ENCODE results near the gene LPAR6.

Gene LPAR6

DNA sequence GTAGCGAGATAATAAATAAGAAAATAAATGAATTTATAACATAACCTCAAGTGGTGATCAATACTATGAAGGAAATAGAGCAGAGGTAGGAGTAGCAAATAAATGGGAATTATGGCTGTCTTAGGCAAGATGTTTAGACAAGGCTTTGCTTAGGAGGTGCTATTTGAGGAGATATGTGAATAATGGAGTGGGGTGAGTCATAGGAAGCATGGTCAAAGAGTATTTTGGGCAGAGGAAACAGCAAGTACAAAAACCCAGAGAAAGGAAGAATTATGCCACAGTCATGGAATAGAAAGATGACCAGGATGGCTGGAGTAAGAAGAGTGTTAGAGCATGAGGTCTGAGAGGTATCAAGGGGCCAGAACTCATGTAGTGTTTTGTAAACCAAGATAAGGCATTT is 33.6 kb upstream of the LPAR6 start:
- H3K27me3 ChIP-seq (ENCODE audit: insufficient read depth, insufficient read length) = no peaks in the 10 kb centered on the region
- H3K9me3 ChIP-seq (ENCODE audit: insufficient read depth, low read length) = no peaks in the 10 kb centered on the region
- no peak overlapping the region for H3K9ac ChIP-seq (ENCODE audit: insufficient read length, low read depth)
- no peak for TF ChIP-seq ZNF274 (IDR thresholded peaks at IDR 0.05; ENCODE audit: low read depth, low read length)
- no peak for DNase-seq (ENCODE audit: low read depth, low spot score)
- no peaks in the 10 kb centered on the region for H3K4me1 ChIP-seq (ENCODE audit: insufficient read depth, insufficient read length)
- no peak overlapping the region for H3K4me3 ChIP-seq (ENCODE audit: insufficient read length, low read depth)
- H3K36me3 ChIP-seq (ENCODE audit: insufficient read depth, insufficient read length, low read length) = no peaks in the 10 kb centered on the region

GRCh38 chr13:48443442-48444208 is 30.7 kb upstream of the LPAR6 start:
- no peaks in the 10 kb centered on the region for H3K27me3 ChIP-seq (ENCODE audit: insufficient read depth, insufficient read length)
- no peak overlapping the region for H3K4me3 ChIP-seq (ENCODE audit: insufficient read length, low read depth)
- no peak for TF ChIP-seq YY1 (IDR thresholded peaks at IDR 0.05; ENCODE audit: insufficient read depth, insufficient read length)
- TF ChIP-seq SUZ12 (IDR thresholded peaks at IDR 0.05; ENCODE audit: extremely low read depth, insufficient read depth, insufficient read length) = no peak
- no peak for TF ChIP-seq ZNF274 (IDR thresholded peaks at IDR 0.05; ENCODE audit: low read depth, low read length)
- no peaks in the 10 kb centered on the region for H3K9me3 ChIP-seq (ENCODE audit: insufficient read depth, low read length)
- no peaks in the 10 kb centered on the region for H3K36me3 ChIP-seq (ENCODE audit: insufficient read depth, insufficient read length, low read length)
- no peak overlapping the region for H3K9ac ChIP-seq (ENCODE audit: insufficient read length, low read depth)
- DNase-seq (ENCODE audit: low read depth, low spot score) = no peak
- no peaks in the 10 kb centered on the region for H3K4me1 ChIP-seq (ENCODE audit: insufficient read depth, insufficient read length)

GRCh38 chr13:48437371-48437770 is 24.5 kb upstream of the LPAR6 start:
- DNase-seq (ENCODE audit: low read depth, low spot score) = no peak
- Histone ChIP-seq H3K9ac (ENCODE audit: insufficient read length, low read depth) (no peak overlapping the region), H3K4me1 (ENCODE audit: insufficient read depth, insufficient read length) (no peaks in the 10 kb centered on the region), H3K4me3 (ENCODE audit: insufficient read length, low read depth) (no peak overlapping the region), H3K27me3 (ENCODE audit: insufficient read depth, insufficient read length) (no peaks in the 10 kb centered on the region), H3K9me3 (ENCODE audit: insufficient read depth, low read length) (no peaks in the 10 kb centered on the region), H3K36me3 (ENCODE audit: insufficient read depth, insufficient read length, low read length) (no peaks in the 10 kb centered on the region)
- no peak for TF ChIP-seq YY1 (IDR thresholded peaks at IDR 0.05; ENCODE audit: insufficient read depth, insufficient read length)
- TF ChIP-seq SUZ12 (IDR thresholded peaks at IDR 0.05; ENCODE audit: extremely low read depth, insufficient read depth, insufficient read length) = no peak
- no peak for TF ChIP-seq ZNF274 (IDR thresholded peaks at IDR 0.05; ENCODE audit: low read depth, low read length)

DNA sequence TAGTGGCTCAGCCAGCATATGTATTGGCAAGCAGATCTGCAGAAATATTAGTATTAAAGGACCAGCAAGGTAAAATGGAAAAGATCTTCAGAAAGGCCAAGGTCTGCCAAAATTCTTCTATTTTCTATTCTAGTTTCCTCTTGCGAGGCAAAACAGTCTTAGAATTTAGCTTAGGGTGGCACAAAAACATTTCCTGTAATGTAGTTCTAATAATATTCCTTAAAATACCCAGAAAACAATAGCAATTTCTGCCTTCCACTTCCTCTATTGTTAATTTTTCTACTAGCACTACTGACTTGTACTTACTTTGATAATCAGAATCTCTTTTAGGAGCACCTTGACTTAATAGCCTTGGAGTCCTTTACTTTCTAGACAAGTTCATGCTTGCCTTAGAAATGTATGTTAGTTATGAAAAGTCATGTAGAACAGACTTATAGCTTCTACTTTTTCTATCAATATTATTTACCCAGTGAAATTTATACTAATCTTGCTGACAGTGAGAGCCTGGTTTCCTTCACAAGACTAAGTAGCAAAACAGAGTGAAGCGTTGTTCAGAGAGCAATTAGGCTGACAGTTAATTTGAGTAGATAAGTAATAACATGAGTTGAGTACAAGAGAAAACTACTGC is 23.9 kb upstream of the LPAR6 start:
- H3K9ac ChIP-seq (ENCODE audit: insufficient read length, low read depth) = no peak overlapping the region
- DNase-seq (ENCODE audit: low read depth, low spot score) = no peak
- H3K27me3 ChIP-seq (ENCODE audit: insufficient read depth, insufficient read length) = no peaks in the 10 kb centered on the region
- H3K4me3 ChIP-seq (ENCODE audit: insufficient read length, low read depth) = no peak overlapping the region
- H3K36me3 ChIP-seq (ENCODE audit: insufficient read depth, insufficient read length, low read length) = no peaks in the 10 kb centered on the region
- H3K9me3 ChIP-seq (ENCODE audit: insufficient read depth, low read length) = no peaks in the 10 kb centered on the region
- TF ChIP-seq YY1 (IDR thresholded peaks at IDR 0.05; ENCODE audit: insufficient read depth, insufficient read length) (no peak), ZNF274 (IDR thresholded peaks at IDR 0.05; ENCODE audit: low read depth, low read length) (no peak), SUZ12 (IDR thresholded peaks at IDR 0.05; ENCODE audit: extremely low read depth, insufficient read depth, insufficient read length) (no peak)
- H3K4me1 ChIP-seq (ENCODE audit: insufficient read depth, insufficient read length) = no peaks in the 10 kb centered on the region

- TF ChIP-seq YY1 (IDR thresholded peaks at IDR 0.05; ENCODE audit: insufficient read depth, insufficient read length) = no peak
- TF ChIP-seq SUZ12 (IDR thresholded peaks at IDR 0.05; ENCODE audit: extremely low read depth, insufficient read depth, insufficient read length) = no peak
- no peak for TF ChIP-seq ZNF274 (IDR thresholded peaks at IDR 0.05; ENCODE audit: low read depth, low read length)
- Histone ChIP-seq H3K9ac (ENCODE audit: insufficient read length, low read depth) (no peak overlapping the region), H3K36me3 (ENCODE audit: insufficient read depth, insufficient read length, low read length) (no peaks in the 10 kb centered on the region), H3K4me3 (ENCODE audit: insufficient read length, low read depth) (no peak overlapping the region), H3K4me1 (ENCODE audit: insufficient read depth, insufficient read length) (no peaks in the 10 kb centered on the region), H3K27me3 (ENCODE audit: insufficient read depth, insufficient read length) (no peaks in the 10 kb centered on the region), H3K9me3 (ENCODE audit: insufficient read depth, low read length) (no peaks in the 10 kb centered on the region)
- no peak for DNase-seq (ENCODE audit: low read depth, low spot score)
Observed at GRCh38 chr13:48434200-48434599, 21.3 kb upstream of the LPAR6 start.

DNA sequence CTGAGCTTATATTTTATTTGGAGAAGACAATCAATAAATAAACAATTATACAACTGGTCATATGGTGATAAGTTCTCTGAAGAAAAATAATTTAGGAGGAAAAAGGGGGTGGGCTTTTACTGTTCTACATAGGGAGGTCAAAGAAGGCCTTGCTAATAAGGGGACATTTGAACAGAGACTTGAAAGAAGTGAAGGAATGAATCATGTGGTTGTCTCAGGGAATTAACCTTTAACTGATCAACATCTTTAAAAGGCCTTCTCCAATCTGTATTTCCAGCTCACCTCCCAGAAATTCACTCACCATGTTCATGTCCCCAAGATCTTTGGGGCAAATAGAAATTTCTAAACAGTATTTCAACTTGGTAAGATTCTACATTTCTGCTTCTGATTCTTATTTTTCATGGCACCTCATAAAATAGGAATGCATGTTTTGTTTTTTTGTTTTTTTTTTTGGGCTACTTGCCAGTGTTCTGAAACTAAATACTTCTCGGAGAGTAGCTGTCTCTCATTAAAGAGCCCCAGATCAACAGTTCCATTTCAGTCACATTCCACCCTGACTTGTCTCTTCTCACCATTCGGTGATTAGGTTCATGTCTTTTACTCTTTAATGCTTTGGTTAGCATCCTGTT is 19.2 kb upstream of the LPAR6 start:
- Histone ChIP-seq H3K36me3 (ENCODE audit: insufficient read depth, insufficient read length, low read length) (no peaks in the 10 kb centered on the region), H3K27me3 (ENCODE audit: insufficient read depth, insufficient read length) (no peaks in the 10 kb centered on the region), H3K9me3 (ENCODE audit: insufficient read depth, low read length) (no peaks in the 10 kb centered on the region), H3K9ac (ENCODE audit: insufficient read length, low read depth) (no peak overlapping the region), H3K4me3 (ENCODE audit: insufficient read length, low read depth) (no peak overlapping the region), H3K4me1 (ENCODE audit: insufficient read depth, insufficient read length) (no peaks in the 10 kb centered on the region)
- no peak for DNase-seq (ENCODE audit: low read depth, low spot score)
- TF ChIP-seq ZNF274 (IDR thresholded peaks at IDR 0.05; ENCODE audit: low read depth, low read length) (no peak), YY1 (IDR thresholded peaks at IDR 0.05; ENCODE audit: insufficient read depth, insufficient read length) (no peak), SUZ12 (IDR thresholded peaks at IDR 0.05; ENCODE audit: extremely low read depth, insufficient read depth, insufficient read length) (no peak)

GRCh38 chr13:48431431-48431830 is 18.5 kb upstream of the LPAR6 start:
- no peak overlapping the region for H3K4me3 ChIP-seq (ENCODE audit: insufficient read length, low read depth)
- H3K9me3 ChIP-seq (ENCODE audit: insufficient read depth, low read length) = no peaks in the 10 kb centered on the region
- no peaks in the 10 kb centered on the region for H3K36me3 ChIP-seq (ENCODE audit: insufficient read depth, insufficient read length, low read length)
- H3K4me1 ChIP-seq (ENCODE audit: insufficient read depth, insufficient read length) = no peaks in the 10 kb centered on the region
- no peak overlapping the region for H3K9ac ChIP-seq (ENCODE audit: insufficient read length, low read depth)
- no peak for DNase-seq (ENCODE audit: low read depth, low spot score)
- TF ChIP-seq ZNF274 (IDR thresholded peaks at IDR 0.05; ENCODE audit: low read depth, low read length) = no peak
- TF ChIP-seq SUZ12 (IDR thresholded peaks at IDR 0.05; ENCODE audit: extremely low read depth, insufficient read depth, insufficient read length) = no peak
- no peak for TF ChIP-seq YY1 (IDR thresholded peaks at IDR 0.05; ENCODE audit: insufficient read depth, insufficient read length)
- H3K27me3 ChIP-seq (ENCODE audit: insufficient read depth, insufficient read length) = no peaks in the 10 kb centered on the region

Measured in NT2/D1 (cell line).